ENCODE measurements around the gene FBXL15. TPM values are rescaled to one million over a fixed set of nuclear protein-coding genes. Genes with fewer than 3 reads are reported as not detected.
A peak's percentile ranks its signal among the peaks of the same experiment; 100 is the strongest.

The FBXL15 gene
- total RNA-seq, 4 donors from 2014 or later, result 19.5 to 45.9 (median 29.0) TPM

GRCh38 chr10:102376901-102377300 is 43.7 kb upstream of the FBXL15 start:
- Histone ChIP-seq H3K4me1 (no peaks in the 10 kb centered on the region), H3K9me3 (no peaks in the 10 kb centered on the region), H3K36me3 (peaks cover 85 to 100% (median 94%) of the 10 kb centered on the region in 4 donors), H3K4me3 (no peak overlapping the region), H3K27ac (replicated peaks in 1 of 4) (no peak overlapping the region), H3K27me3 (no peaks in the 10 kb centered on the region)
- intact Hi-C loops (cut with DNase I), result no loop called here
- no peak for DNase-seq (ENCODE audit: extremely low spot score)
- TF ChIP-seq EP300 (IDR thresholded peaks at IDR 0.05) (no peak), POLR2A (IDR thresholded peaks at IDR 0.05; ENCODE audit: low read depth) (no peak), POLR2AphosphoS5 (IDR thresholded peaks at IDR 0.05) (no peak), CTCF (IDR thresholded peaks at IDR 0.05) (no peak)
- 88% methylated on average over 12 of the region's 12 CpGs for WGBS

GRCh38 chr10:102379383-102379782 is 41.3 kb upstream of the FBXL15 start:
- H3K27ac ChIP-seq (replicated peaks in 1 of 4), result no peak overlapping the region
- intact Hi-C loops (cut with DNase I), result no loop called here
- H3K36me3 ChIP-seq, result peaks cover 72 to 91% (median 88%) of the 10 kb centered on the region in 4 donors
- no peaks in the 10 kb centered on the region for H3K27me3 ChIP-seq
- no peak for TF ChIP-seq POLR2AphosphoS5 (IDR thresholded peaks at IDR 0.05)
- no peak for TF ChIP-seq POLR2A (IDR thresholded peaks at IDR 0.05; ENCODE audit: low read depth)
- no peak for TF ChIP-seq CTCF (IDR thresholded peaks at IDR 0.05)
- no peak overlapping the region for H3K4me3 ChIP-seq
- 93% methylated on average over 5 of the region's 6 CpGs for WGBS
- peaks cover 0 to under 1% (median 0%) of the 10 kb centered on the region in 4 donors for H3K4me1 ChIP-seq
- no peaks in the 10 kb centered on the region for H3K9me3 ChIP-seq
- no peak for DNase-seq (ENCODE audit: extremely low spot score)

- no peak for DNase-seq (ENCODE audit: extremely low spot score)
- 90% methylated on average over 7 of the region's 9 CpGs for WGBS
Observed at GRCh38 chr10:102381983-102382382, 38.7 kb upstream of the FBXL15 start.

GRCh38 chr10:102382871-102383270 is 37.8 kb upstream of the FBXL15 start:
- H3K27me3 ChIP-seq, result no peaks in the 10 kb centered on the region
- H3K4me1 ChIP-seq, result peaks cover 0 to 14% (median 8%) of the 10 kb centered on the region in 4 donors
- WGBS, result 82% methylated on average over 8 of the region's 8 CpGs
- no peak overlapping the region for H3K4me3 ChIP-seq
- H3K9me3 ChIP-seq, result no peaks in the 10 kb centered on the region
- TF ChIP-seq CTCF (IDR thresholded peaks at IDR 0.05) (no peak), POLR2A (IDR thresholded peaks at IDR 0.05; ENCODE audit: low read depth) (no peak), EP300 (IDR thresholded peaks at IDR 0.05) (no peak), POLR2AphosphoS5 (IDR thresholded peaks at IDR 0.05) (no peak)
- H3K27ac ChIP-seq (replicated peaks in 1 of 4), result no peak overlapping the region
- DNase-seq (ENCODE audit: extremely low spot score), result no peak
- peaks cover 41 to 57% (median 53%) of the 10 kb centered on the region in 4 donors for H3K36me3 ChIP-seq
- intact Hi-C loops (cut with DNase I), result no loop called here

More at GRCh38 chr10:102381983-102382382, 38.7 kb upstream of the FBXL15 start:
- H3K36me3 ChIP-seq, result peaks cover 50 to 65% (median 62%) of the 10 kb centered on the region in 4 donors
- intact Hi-C loops (cut with DNase I), result no loop called here
- H3K27me3 ChIP-seq, result no peaks in the 10 kb centered on the region
- H3K4me3 ChIP-seq, result no peak overlapping the region
- TF ChIP-seq POLR2AphosphoS5 (IDR thresholded peaks at IDR 0.05) (no peak), EP300 (IDR thresholded peaks at IDR 0.05) (no peak), CTCF (IDR thresholded peaks at IDR 0.05) (no peak), POLR2A (IDR thresholded peaks at IDR 0.05; ENCODE audit: low read depth) (no peak)
- no peak overlapping the region for H3K27ac ChIP-seq (replicated peaks in 1 of 4)
- H3K9me3 ChIP-seq, result no peaks in the 10 kb centered on the region
- H3K4me1 ChIP-seq, result peaks cover 0 to 14% (median 8%) of the 10 kb centered on the region in 4 donors

- no peak for DNase-seq (ENCODE audit: extremely low spot score)
- intact Hi-C loops (cut with DNase I), result no loop called here
- no peak overlapping the region for H3K27ac ChIP-seq (replicated peaks in 1 of 4)
- H3K4me1 ChIP-seq, result peaks cover 0 to 14% (median 8%) of the 10 kb centered on the region in 4 donors
- TF ChIP-seq CTCF (IDR thresholded peaks at IDR 0.05) (peak in 1 of 3 experiments; percentile 16), POLR2A (IDR thresholded peaks at IDR 0.05; ENCODE audit: low read depth) (no peak)
- 44% methylated on average over 5 of the region's 6 CpGs for WGBS
- peaks cover 29 to 45% (median 41%) of the 10 kb centered on the region in 4 donors for H3K36me3 ChIP-seq
- no peak overlapping the region for H3K4me3 ChIP-seq
- no peaks in the 10 kb centered on the region for H3K27me3 ChIP-seq
- H3K9me3 ChIP-seq, result no peaks in the 10 kb centered on the region
Observed at GRCh38 chr10:102384053-102384452, 36.6 kb upstream of the FBXL15 start.

All from esophagus muscularis mucosa (tissue), 4 donors.